ELF-1 (cell line): ENCODE data around the gene ZNF543.
"Not testable (repeated sequence)": the region's sequence is repeated elsewhere in the genome, so short reads cannot be mapped to it uniquely, and the experiment has no call there.

Experiments used
- DNase-seq: peaks from one replicate; pipeline ENCODE4 v3.0.0-alpha.2; 2016; ENCODE audit warnings: low read depth, low spot score

ZNF543 gene

DNA sequence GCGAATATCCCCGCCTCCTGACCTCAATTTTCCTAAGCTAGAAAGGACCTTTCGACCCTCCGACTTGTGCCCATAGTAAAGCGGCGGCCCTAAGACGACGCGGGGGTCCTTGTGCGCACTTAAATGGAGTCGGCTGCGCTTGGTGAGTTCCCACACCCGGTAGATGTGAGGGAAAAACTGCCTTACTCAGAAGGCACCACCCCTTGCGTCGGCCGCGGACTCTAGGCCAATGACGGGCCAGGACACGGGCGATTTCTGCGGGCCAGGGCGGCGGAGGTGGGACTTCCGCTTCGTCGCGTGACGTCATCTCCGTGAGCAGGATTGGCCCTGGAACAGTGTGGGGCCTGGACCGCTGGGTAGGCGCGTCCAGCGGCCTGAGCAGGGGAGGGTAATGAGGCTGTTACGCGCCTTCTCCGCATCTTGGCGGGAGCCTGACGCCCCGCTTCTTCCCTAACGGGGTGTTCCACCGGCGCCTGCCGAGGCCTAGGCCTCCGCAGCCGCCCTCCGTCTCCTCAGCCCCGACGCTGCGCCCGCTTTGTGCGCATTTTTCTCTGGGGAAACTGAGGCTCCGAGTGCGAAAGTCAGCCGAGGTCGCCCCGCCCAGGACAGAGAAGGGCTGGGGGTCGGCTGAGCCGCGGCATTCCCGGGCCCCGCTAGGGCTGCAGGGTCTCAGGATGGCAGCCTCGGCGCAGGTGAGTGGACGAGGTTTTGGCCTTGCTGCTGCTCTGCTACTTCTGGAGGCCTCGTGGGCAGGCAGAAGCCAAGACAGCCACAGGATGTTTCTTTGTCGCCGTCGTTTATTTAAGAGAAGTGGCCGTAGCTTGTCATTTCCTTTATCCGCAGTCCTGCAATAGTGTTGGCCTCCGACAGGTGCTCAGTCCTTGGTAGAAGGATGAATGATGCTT is at the start of gene ZNF543:
Gene ZNF543, plus strand, starts transcription at position 293 of the 905 bp plus-strand sequence. Its CDS starts 382 bp downstream, at position 675.
- DNase-seq: peak; percentile 98

- no peak for DNase-seq
Measured at GRCh38 chr19:57271280-57271679, 49.0 kb upstream of the ZNF543 start.

DNA sequence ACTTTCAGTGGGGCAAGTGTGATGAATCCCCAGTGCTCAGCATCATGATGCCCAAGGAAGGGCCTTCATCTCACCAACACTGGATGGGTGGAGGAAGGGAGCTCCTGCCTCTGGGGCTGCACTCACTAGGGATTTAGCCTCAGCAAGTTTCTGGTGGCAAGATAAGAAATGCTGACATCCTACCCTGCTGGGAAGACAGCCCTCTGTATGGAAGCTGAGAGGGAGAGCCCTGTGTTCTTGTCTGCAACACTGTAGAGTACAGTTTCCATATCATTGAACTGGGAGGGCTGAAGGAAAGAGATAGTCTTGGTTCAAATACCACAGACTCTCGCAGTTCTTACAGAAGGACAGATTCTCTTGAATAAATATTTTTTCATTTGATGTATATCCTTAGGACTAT is 47.3 kb upstream of the ZNF543 start:
- DNase-seq: no peak

DNA sequence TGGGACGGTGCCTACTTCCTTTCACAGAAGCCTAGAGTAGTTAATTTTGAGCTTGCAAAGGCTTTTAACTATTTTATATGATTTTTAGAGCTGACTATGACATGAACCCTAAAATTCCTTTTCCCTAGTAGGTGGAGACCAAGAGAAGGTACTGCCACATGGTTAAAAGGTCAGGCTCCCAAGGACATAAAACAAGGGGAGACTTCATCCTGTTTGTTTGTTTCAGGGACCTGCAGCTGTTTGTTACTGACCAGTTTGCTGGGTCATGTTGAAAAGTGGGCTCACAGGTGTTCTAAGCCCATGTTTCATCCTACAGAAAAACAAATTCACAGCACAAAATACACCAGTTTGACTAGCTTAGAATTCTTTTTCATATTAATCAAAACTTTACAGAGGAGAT is 43.8 kb upstream of the ZNF543 start:
- DNase-seq: no peak

- DNase-seq: not testable (repeated sequence)
Measured at GRCh38 chr19:57278481-57278880, 41.8 kb upstream of the ZNF543 start.

GRCh38 chr19:57279418-57280164 is 40.7 kb upstream of the ZNF543 start:
- peak; percentile 96 for DNase-seq

DNA sequence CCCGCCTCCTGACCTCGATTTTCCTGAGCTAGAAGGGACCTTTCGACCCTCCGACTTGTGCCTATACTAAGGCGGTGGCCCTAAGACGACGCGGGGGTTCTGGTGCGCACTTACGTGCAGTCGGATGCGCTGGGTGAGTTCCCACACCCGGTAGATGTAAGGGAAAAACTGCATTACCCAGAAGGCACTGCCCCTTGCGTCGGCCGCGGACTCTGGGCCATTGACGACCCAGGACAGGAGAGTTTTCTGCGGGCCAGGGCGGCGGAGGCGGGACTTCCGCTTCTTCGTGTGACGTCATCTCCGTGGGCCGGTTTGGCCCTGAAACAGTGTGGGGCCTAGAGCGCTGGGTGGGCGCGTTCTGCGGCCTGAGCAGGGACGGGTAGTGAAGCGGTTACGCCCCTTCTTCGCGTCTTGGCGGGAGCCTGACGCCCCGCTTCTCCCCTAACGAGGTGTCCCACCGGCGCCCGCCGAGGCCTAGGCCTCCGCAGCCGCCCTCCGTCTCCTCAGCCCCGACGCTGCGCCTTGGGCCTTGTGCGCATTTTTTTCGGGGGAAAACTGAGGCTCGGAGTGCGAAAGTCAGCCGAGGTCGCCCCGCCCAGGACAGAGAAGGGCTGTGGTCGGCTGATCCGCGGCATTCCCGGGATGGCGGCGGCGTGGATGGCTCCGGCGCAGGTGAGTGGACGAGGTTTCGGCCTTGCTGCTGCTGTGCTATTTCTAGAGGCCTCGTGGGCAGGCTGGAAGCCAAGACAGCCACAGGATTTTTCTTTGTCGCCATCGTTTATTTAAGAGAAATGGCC is 39.9 kb upstream of the ZNF543 start, which contains the start of gene ZNF460:
Gene ZNF460, plus strand, starts transcription at position 321 of the 797 bp plus-strand sequence. Its CDS starts 322 bp downstream, at position 643.
- peak; percentile 99 for DNase-seq

GRCh38 chr19:57280962-57281400 is 39.3 kb upstream of the ZNF543 start:
- DNase-seq: peak; percentile 21

- no peak for DNase-seq
Measured at GRCh38 chr19:57282011-57282643, 38.1 kb upstream of the ZNF543 start.

DNA sequence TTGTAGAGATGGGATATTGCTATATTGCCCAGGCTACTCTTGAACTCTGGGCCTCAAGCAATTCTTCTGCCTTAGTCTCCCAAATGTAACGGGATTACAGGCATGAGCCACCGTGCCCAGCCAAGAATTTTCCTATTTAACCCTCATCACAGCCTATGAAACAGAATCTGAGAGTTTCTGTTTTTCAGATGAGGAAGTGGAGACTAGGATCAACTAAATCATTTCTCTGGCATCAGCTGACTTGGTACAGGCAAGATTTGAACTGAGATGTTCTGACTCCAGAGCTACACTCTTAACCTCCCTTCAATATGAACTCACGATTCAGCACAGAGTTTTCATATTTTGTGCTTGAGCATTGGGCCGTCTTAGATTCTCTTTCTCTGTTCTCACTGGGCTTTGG is 31.9 kb upstream of the ZNF543 start:
- DNase-seq: no peak

DNA sequence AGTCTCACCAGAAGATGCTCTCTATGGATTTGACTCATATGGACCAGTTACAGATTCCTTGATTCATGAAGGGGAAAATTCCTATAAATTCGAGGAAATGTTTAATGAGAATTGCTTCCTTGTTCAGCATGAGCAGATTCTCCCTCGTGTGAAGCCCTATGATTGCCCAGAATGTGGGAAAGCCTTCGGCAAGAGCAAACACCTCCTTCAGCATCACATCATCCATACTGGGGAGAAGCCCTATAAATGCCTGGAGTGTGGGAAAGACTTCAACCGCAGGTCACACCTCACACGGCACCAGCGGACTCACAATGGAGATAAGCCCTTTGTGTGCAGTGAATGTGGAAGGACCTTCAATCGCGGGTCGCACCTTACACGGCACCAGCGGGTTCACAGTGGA is 29.3 kb upstream of the ZNF543 start:
- DNase-seq: no peak

DNA sequence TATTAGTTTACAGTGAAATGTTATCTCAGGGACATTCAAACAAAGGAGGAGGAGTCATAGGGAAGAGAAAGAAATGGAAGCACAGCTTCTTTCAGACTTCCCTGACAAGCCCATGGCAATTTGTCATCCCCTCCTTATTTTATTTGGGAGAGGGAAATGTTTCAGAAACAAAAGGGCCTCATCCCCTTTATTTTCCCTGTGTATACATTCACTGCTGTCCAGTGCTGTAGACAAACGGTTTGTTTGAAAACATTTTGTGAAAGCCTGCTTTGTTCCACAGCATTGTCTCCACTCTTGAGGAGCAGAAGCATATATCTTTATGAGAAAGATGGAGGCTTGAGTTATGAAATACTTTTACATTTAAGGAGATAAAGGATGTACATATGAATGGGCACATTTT is 27.7 kb upstream of the ZNF543 start:
- no peak for DNase-seq

- DNase-seq: no peak
Measured at GRCh38 chr19:57293719-57294118, 26.6 kb upstream of the ZNF543 start.

DNA sequence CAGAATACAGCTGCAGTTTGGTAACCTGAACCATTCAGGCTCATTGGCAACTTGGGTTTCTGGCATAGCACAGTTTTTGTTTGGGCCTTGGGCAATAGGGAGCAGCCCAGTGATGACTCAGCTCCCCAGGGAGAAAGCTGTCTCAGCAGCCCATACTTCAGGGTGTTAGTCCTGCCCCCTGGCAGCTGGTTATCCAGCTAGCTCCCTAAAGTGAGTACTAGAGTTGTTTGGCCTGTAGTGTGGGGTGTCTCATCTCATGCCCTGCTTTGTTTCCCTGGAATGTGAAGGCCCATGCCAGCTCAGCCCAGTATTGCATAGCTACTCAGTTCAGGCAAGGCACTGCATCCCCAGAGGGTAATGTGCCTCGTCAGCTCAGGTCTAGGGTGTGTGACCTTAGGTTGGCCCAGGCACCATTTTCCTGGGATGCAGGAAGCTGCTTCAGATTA is 18.2 kb upstream of the ZNF543 start:
- DNase-seq: peak; percentile 37

GRCh38 chr19:57302727-57303401 is 17.4 kb upstream of the ZNF543 start:
- peak; percentile 30 for DNase-seq

DNA sequence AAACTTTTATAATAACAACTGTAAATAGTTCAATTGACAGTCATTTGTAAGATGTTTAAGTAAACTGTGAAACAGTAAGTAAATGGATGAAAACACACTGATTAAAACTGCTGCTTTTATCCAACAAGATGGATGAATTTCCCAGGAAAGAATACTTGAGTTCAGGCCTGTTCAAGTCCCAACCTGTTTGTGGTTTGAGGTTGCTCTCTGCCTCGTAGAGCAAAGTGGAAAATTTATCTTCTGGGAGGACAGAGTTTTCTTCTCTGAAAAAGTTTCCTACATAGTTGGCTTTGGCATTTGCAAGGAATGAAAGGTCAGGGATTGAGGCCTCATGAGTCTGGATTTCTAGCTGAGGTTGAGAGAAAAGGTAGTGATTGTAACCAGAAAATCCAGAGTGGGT is 15.2 kb upstream of the ZNF543 start:
- DNase-seq: no peak

GRCh38 chr19:57308514-57308913 is 11.8 kb upstream of the ZNF543 start:
- no peak for DNase-seq

DNA sequence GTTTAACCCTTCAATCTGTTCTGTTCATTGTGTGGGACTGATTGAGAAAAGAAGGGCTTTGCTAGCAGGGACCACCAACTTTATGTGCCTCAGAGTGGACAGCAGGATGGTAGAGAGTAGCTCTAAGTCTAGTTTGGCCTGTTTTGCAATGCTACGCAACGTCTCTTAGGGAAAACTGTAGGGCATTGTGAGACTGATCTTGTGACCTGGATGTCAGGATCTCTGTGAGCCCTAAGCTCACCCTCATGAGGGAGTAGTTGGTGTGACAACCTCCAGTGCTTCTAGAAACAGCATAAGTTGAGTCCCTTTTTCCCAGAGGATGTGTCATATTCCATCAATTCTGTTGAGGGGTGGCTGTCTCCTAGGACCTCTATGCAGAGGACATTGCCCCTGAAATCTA is 9.5 kb upstream of the ZNF543 start:
- no peak for DNase-seq

DNA sequence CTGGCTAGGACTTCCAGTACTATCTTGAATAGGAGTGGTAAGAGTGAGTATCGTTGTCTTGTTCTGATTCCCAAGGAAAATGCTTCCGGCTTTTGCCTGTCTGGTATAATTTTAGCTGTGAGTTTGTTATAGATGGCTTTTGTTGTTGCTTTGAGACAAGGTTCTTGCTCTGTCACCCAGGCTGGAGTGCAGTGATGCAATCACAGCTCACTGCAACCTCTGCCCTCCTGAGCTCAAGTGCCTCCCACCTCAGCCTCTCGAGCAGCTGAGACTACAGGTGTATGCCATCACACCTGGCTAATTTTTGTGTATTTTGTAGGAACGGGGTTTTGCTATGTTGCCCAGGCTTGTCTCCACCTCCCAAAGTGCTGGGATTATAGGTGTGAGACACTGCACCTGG is 6.1 kb upstream of the ZNF543 start:
- no peak for DNase-seq

GRCh38 chr19:57317503-57317902 is 2.8 kb upstream of the ZNF543 start:
- DNase-seq: peak; percentile 43

DNA sequence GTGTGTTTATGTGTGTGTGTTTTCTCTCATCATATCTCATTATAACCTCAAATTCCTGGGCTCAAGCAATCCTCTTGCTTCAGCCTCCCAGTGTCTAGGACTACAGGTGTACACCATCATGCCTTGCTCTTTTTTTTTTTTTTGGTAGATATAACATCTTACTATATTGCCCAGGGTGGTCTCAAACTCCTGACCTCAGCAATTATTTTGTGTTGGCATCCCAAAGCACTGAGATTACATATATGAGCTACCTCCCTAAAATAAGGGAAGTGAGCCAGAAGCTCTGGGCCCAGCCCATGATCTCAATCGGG is 448 bp upstream of the ZNF543 start:
- DNase-seq: no peak
